Amniotic stem cell (primary cell): ENCODE data around the gene SGPP2.
"Not testable (repeated sequence)": the region's sequence is repeated elsewhere in the genome, so short reads cannot be mapped to it uniquely, and the experiment has no call there.

Experiments
- DNase-seq: peaks from one replicate; lab custom pipeline; 2025; lab: John Stamatoyannopoulos, UW

SGPP2 gene

DNA sequence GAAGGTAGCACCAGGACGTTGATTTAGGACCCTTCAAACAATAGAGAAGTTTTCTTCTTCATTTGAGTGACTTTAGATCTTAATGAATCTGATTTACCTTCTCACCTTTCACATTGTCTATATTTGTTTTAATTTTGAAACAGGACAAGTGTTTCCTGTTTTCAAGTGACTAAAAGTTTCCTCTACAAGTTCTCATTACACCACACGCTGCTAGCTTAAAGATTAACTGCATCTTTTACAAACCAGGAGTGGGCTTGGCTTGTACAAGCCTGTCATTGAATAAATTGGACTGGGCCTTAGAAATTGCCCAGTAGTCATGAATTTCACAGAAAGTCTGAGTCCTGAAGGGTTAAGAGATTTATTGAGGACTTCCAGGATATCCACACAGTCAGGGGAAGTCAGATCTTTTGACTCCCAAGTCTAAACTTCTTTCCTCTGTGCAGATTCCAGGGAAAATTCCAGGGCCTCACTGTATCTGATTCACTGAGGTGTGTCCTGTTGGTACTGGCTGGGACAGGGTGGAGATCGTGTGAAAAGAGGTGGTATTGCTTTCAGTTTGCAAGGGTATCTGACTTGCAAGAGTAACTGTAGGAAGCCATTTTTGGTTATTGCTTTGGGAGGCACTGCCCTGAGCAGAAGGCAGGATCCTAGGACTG, 3.4 kb downstream of the SGPP2 start:
- no peak for DNase-seq

DNA sequence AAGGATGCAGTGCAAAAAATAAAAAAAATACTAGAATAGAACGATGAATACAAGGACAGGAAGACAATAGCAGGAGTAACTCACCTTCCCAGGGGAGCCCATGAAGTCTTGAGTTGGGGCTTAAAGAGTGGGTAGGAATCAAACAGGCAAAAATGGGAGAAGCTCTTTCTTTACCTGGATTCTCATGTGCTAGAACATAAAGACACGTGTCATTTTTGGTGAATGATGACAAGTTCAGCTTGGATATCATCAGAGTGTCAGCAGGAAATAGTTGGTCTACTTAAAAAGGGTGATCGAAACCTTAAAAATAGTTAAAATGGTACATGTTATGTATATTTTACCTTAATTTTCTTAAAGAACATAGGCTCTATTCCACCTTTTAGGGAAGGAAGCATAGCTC, 5.7 kb downstream of the SGPP2 start:
- no peak for DNase-seq

DNA sequence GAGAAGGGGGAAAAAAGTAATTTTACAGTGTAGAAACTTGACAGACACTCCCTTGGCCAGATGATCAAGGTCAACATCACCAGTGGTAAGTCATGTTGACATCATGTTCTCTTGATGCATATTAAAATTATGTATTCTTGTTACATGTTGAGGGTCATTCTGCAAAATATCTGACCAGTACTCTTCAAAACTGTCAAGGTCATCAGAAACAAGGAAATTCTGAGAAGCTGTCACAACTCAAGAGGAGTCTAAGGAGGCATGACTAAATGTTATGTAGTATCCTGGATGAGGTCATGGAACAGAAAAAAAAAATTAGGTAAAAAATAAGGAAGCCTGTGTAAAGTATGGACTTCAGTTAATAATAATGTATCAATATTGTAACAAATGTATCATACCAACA, 6.3 kb downstream of the SGPP2 start:
- DNase-seq, result no peak

DNA sequence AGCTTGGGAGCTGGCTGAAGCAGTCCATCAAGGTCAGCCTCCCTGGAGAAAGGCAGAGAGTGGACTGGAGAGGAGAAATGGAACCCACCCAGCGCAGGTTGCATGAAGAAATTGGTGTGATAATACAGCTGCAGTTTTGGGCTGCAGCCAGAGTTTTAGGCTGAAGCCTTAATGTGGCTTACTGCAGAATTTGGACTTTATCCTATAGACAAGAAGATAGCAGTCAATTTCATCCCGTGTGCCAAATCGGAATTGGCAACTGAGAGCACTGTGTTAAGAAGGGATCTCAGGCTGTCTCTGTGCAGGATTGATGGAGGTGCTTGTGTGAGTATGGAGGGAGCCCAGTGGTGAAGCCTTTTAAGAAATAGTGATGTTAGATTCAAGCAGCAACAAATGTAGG, 7.5 kb downstream of the SGPP2 start:
- DNase-seq, result no peak

DNA sequence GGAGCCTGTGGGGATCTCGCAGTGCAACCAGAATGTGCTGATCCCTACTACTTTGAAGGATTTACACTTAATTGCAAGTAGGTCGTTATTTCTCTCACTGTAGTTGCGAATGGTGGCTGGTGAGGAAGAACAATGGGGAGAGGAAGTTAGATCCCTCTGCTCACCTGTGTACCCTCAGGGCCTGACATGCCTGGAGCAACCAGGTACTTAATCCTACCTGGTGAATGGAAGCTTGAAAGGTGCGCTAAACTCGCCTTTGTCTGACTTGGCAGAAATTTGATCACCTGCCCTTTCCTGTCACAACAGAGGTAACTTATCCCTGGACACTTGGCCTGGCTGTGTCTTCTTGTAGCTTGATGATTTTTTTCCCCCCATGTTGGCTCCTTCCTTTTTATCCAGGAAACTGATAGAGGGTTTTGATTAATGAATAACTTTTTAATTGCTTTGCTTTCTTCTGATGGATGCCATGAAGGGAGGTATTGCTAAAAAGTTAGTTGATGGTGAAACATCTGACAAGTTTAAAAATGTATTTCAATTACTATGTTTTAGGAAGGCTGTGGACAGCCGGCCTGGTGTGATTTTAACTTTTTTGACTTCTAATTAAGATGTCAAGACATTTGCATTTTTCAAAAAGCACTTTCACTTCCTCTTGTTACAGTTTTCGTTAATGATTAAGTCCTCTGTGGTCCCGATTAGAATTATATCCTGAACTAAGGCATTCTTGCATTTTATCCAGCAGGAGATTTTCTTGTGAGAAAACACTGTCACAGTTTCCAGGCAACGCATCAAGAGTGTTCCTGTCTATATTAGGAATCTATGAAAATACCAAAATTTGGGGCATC, 9.2 kb downstream of the SGPP2 start:
- no peak for DNase-seq

DNA sequence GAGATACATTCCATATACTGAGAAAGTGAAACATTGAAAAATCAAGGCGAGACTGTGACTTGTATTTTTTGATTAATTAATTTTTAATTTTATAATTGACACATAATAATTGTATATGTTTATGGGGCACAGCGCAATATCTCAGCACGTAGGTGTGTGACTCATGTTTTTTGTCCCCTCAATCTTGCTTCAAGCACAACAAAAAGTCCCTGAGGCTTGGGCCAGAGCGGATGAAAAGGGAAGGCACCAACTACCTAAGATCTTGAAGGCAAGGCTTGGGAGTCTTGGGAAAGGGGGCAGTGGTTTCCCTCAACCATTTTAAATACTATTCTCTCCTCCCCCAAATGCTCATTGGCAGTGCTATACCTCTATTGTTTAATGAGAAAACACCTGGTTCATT, 9.9 kb downstream of the SGPP2 start:
- no peak for DNase-seq

DNA sequence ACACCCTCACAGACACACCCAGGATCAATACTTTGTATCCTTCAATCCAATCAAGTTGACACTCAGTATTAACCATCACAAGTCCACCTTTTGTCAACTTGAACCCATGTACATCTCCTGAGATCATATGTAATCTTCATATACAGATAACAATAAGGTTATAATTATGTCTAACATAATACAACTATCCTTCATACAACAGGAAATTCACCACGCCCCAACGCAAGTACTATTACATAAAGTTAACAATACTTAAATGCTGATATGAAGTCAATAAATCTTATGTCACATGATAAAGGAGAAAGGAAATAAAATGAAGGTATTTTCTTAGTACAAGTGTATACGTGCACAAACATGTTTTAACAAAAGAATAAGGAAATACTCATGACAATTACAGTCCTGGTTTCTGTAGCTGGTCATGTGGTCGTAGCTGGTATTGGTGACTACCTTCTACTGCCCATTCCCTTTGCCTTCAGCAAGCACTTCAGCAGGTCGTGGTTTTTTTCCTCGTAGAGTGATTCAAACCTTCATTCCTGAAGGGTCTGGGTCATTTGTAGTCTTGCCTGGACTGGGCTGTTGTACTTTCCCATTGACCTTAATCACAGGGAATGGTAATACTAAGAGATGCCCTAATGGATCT, 11.2 kb downstream of the SGPP2 start:
- not testable (repeated sequence) for DNase-seq

DNA sequence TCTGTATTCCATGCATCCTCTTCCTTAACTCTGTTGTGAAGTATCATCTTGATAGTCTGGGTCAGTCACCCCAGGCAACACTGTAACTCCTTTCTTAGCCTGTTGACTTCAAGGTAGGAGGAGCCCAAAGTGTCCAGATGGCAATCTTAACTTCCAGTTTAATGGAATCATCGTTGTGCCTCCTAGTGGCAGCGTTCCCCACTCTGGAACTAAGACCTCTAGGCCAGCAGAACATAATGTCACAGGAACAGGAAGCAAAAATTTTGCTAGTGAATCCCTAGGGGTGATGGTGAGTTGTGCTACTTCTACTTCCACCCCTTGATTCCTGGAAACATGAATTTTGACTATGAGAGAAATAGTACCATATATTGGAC, 11.7 kb downstream of the SGPP2 start:
- DNase-seq, result no peak

DNA sequence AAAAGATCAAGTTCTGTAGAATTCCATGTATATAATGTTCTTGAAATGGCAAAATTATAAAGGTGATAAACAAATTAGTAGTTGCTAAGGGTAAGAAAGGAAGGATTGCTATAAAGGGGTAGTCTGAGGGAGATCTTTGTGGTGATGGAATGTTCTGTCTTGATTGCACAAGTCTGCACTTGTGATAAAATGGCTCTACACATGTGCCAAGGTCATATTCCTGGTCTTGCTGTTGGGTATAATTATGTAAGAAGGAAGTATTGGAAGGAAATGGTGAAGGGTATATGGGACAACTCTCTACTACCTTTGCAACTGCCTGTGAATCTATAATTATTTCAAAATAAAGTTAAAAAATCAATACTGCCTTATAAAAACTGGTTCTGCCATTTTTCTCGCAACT, 15.3 kb downstream of the SGPP2 start:
- DNase-seq, result no peak

DNA sequence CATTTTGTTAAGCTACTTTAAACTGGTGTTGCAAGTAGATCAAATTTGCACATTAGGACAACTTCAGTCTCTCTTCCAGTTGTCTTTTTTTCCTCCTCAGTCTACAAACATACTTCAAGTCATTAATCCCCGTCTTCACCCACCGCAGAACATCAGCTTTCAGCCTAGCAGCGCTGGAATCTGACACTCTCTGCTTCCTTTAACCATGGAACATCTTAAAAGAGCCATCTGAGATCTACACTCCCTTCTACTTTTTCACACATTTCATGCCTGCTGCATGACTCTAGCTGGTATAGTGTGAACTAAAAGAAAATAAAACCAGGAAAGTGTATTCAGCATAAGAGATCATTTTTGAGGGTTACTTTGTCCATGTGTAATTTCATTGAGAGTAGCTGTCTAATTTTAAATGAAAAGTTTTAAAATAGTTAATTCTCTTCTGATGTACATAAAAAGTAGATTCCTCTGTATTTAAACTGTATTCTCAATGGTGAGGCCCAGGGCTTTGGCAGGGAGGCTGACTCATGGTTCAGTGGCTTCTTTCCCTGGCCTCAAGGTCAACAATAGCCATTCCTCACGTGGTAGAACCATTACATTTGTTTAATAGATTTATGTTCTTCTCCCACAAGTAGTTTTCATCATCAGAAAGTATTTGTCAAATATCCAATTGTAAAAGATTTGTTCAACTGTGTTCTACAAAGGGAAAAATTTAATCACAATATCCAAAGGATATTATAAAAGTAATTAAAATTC, 16.5 kb downstream of the SGPP2 start:
- no peak for DNase-seq

DNA sequence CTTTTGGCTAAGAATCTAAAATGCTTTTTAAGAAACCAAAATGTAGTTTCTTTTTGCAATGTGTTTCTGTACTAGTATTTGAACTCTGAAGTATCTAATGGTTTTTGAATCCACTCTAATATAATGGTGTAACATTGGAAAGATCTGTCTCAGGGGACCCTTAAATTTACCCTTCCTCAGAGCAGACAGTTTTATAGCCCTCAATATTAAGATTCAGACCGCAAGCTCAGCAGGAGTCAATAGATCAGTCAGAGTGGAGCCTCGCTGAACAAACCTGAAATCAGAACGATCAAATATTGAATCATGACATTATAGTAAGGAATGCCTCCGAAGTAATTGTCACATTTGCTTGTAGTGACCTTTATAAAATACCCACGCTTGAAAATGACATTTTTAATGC, 18.3 kb downstream of the SGPP2 start:
- DNase-seq, result no peak

DNA sequence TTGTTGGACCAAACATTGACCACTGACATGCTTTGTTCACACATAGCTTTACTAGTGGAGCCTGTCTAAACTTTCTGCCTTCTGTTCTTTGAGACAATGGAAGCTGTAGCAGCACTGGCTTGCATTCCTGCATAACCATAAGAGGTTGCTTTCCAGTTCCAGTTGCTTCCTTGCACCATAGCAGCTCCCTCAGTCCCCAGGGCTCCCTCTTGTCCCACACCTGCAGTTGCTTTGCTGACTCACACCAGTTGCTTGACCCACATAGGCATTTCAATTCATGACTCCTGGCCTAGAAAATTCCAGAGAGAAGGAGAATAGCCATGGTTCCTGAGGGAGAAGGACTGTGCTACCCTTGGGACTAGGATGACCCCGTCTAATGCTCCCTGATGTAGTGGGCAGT, 20.9 kb downstream of the SGPP2 start:
- no peak for DNase-seq

DNA sequence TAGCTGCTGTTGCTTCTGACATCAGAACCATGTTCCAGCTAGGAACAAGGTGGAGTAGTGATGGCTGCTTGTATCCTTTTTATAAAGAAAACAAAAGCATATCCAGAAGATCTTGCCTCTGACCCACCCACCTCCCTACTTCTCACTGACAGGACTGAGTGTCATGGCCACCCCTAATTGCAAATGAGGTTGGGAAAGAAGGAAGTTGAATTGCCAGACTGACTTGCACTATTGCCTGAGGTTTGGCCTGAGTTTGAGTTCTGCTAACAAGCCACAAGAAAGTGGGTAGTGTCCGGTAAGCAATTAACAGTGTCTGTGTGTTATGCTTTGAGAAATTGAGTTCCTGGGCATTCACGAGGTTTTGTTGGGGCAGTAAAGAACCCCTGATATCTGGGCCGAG, 22.8 kb downstream of the SGPP2 start:
- no peak for DNase-seq

DNA sequence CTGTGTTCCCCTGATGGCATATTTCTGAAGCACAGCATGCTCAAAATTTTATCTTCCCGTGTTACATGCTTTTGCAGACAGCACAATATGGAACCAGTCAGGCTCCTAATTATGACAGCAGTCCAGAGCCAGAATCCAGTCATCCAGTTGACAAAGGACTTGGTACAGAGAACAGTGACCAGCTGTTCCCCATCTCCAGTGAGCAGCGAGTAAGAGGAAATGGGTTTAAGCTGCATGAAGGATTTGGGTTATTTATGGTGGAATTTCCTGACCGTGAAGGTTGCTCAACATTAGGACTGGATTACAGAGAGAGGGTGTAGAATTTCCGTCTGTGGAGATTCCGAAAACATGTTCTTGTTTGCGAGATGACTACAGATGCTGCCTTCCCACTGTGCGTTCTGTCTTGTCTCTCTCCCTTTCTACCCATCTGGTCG, 24.4 kb downstream of the SGPP2 start:
- peak; percentile 10 for DNase-seq

DNA sequence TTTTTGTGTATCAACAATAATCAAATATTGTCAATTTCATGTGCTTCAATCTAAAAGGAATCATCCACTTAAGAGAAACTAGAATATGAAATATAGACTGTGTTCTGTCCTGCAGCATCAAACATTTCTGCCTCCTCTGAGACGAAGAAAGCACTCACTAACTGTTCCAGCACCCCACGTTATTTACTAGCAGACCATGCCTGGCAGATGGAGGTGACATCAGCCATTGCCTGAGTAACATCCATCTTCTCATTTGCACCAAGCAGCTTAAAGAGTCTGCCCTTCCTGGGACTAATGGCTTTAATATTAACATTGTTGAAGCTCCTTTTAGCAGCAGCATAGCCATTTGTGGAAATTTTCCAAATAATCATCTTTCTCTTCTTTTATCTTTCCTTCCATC, 25.7 kb downstream of the SGPP2 start:
- DNase-seq, result no peak

DNA sequence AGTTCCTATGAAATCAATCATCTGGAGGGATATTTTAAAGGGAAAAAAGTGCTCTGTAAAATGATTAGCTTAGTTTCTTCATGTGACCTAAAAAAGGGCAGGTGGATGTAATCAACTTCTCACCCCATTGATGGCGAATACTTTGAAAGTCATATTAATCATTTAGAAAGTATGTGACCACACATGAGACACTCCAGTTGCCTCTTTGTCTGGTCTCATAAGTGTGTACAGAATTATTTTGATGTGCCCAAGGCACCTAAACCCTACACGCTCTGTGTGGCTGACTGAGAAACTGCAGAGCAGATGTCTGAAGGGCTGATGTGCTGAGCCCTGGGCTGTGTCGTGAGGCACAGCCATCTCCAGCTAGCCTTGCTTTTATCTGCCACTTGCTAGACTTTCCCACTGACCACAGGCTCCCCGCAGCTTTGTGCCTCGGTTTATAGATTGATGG, 26.9 kb downstream of the SGPP2 start:
- DNase-seq, result no peak

DNA sequence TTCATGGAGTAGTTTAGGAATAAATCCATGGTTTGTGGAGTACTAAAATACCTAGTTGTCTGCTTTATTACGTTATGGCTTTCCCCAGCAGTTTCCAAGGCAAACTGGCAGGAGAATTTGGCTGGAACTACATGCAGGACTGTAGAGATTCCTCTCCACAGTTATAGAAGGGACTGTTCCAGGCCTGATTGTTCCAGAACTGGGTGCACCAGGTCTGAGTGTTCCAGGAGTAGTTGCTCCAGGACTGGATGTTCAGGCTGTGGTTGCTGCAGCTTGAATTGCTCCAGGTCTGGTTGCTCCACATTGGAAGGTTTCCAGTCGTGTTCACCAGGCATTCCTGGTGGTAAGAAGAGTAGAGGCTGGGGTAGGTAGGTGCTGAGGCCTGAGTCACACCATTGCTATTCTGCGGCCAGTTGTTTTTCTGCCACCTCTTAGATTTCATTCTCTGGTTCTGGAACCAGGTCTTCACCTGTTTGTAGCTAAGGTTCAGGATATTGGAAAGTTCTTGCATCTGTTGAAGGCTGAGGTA, 28.1 kb downstream of the SGPP2 start:
- no peak for DNase-seq

DNA sequence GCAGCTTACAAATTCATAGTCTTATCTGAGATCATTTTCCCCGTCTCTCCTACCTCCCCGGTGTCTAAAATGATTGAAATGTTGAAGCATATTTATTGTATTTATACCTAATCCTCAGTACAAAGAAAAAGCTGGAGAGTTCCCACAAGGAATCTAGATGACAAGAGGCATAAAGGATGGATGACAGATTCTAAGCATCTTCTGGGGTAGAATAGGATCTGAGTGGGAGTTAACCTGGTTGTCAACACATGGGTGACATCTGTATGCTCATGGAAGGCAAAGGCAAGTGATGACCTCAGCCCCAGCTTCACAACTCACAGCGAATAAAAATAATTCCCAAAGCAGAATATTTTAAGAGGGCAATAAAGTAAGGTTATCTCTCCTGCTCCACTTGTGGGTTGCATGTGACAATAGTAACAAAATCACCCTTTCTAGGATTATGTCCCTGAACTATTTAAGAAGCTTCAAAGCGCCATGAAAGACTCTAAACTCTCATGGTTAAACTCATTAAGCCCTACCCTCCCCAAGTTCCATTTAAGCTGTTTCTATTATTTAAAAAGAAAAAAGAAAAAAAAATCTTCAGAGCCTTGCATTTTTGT, 32.2 kb downstream of the SGPP2 start:
- DNase-seq, result no peak

DNA sequence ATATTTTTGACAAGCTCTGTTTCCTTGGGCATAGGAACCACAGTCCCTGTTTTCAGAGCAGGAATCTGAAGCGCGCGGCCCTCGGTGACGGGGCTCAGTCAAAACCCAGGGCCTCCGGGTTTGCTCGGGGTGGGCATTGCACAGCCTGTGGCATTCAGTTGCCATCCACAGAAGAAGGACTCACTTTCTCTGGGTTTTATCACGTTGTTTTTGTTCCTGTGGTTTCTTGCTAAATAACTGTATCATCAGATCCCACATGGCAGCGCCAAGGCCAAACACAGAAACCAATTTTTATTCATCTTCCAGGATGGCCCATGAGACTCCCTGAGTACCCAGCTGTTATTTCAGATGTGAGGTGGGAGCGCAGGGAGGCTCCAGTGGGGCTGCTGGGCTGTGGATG, 35.6 kb downstream of the SGPP2 start:
- no peak for DNase-seq

DNA sequence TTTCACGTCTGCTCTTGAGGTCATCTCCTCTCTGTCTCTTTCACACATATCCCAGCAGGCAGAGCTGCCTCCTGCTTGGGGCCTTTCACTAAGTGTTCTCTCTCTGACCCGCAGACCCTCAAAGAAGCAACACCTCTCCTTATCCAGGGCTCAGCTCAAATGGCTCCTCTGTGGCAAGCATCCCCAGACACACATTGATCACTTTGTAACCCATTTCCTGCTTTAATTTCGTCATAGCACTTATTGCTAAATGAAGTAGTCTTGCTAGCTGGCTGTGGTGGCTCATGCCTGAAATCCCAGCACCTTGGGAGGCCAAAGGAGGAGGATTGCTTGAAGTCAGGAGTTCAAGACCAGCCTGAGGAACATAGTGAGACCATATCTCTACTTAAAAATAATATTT, 41.4 kb downstream of the SGPP2 start:
- no peak for DNase-seq

DNA sequence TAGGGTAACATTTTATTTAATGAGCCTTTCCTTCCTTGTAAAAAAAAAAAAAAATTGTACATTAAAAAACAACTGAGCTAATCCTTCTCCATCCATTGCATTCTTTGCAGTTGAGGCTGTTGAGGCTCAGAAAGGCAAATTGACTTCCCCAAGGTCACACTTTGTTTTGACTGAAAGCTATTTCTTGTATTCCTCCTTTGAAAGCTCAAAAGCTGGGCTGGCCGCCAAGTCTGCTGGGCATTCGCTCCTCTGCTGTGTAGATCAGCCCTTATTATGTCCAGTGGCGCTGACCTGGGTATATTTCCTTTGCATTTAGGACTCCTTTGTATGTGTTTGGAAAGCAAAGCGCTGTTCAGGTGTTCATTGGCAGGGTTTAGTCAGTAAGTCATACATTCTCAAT, 44.0 kb downstream of the SGPP2 start:
- DNase-seq, result no peak
